GM21360 (cell line): ENCODE results near the gene BACE2.

Experiments
- ATAC-seq: cut with Tn5 transposase; IDR thresholded peaks from one replicate; pipeline ENCODE4 v1.9.1; 2021; ENCODE audit warnings: mild to moderate bottlenecking, moderate library complexity; ENCODE audit not compliant: unreplicated experiment

BACE2 gene

GRCh38 chr21:41211060-41211805 lies 43.3 kb downstream of the BACE2 start:
- ATAC-seq = no peak

- no peak for ATAC-seq
Observed at GRCh38 chr21:41213021-41213420, 45.1 kb downstream of the BACE2 start.

GRCh38 chr21:41215856-41216408 lies 48.0 kb downstream of the BACE2 start:
- ATAC-seq = no peak

- no peak for ATAC-seq
Observed at GRCh38 chr21:41216486-41216885, 48.5 kb downstream of the BACE2 start.

- no peak for ATAC-seq
Observed at GRCh38 chr21:41217671-41218385, 49.9 kb downstream of the BACE2 start.

- ATAC-seq = no peak
Observed at GRCh38 chr21:41219498-41220207, 51.7 kb downstream of the BACE2 start.

- no peak for ATAC-seq
Observed at GRCh38 chr21:41220208-41220733, 52.3 kb downstream of the BACE2 start.

GRCh38 chr21:41222247-41223068 lies 54.5 kb downstream of the BACE2 start:
- ATAC-seq = no peak

- ATAC-seq = no peak
Observed at GRCh38 chr21:41226853-41227252, 58.9 kb downstream of the BACE2 start.

GRCh38 chr21:41227357-41228005 lies 59.5 kb downstream of the BACE2 start:
- no peak for ATAC-seq

- no peak for ATAC-seq
Observed at GRCh38 chr21:41228006-41228370, 60.0 kb downstream of the BACE2 start.

GRCh38 chr21:41228492-41228891 lies 60.5 kb downstream of the BACE2 start:
- no peak for ATAC-seq

GRCh38 chr21:41228958-41229357 lies 61.0 kb downstream of the BACE2 start:
- ATAC-seq = no peak

- no peak for ATAC-seq
Observed at GRCh38 chr21:41229509-41230248, 61.7 kb downstream of the BACE2 start.

GRCh38 chr21:41230497-41230896 lies 62.5 kb downstream of the BACE2 start:
- ATAC-seq = no peak

- no peak for ATAC-seq
Observed at GRCh38 chr21:41231060-41231459, 63.1 kb downstream of the BACE2 start.

GRCh38 chr21:41232013-41232412 lies 64.1 kb downstream of the BACE2 start:
- no peak for ATAC-seq

GRCh38 chr21:41233916-41234315 lies 66.0 kb downstream of the BACE2 start:
- no peak for ATAC-seq

GRCh38 chr21:41234569-41234968 lies 66.6 kb downstream of the BACE2 start:
- ATAC-seq = no peak
